Spinal cord (tissue), 10 donors: ENCODE data around the gene ALDH8A1. TPM values are rescaled to one million over a fixed set of nuclear protein-coding genes. Genes with fewer than 3 reads are reported as not detected.
"Not testable (repeated sequence)": the region's sequence is repeated elsewhere in the genome, so short reads cannot be mapped to it uniquely, and the experiment has no call there.

Source experiments
- DNase-seq, 6 donors: peaks; one replicate each; pipeline versions ENCODE4 v3.0.0 to v3.0.0-alpha.2; 2013 to 2015; ENCODE audit warnings: low spot score in 6 of 6, low read depth in 4 of 6
- H3K27ac ChIP-seq: one replicate; pipeline ENCODE4 v1.5.1; 2013; ENCODE audit warnings: low read depth, low read length, control low read depth
- H3K27me3 ChIP-seq: one replicate; pipeline ENCODE4 v1.6.1; 2013; ENCODE audit warnings: low read length; ENCODE audit not compliant: control insufficient read depth, insufficient read depth
- H3K36me3 ChIP-seq: one replicate; pipeline ENCODE4 v1.6.1; 2013; ENCODE audit warnings: low read length; ENCODE audit not compliant: control insufficient read depth, insufficient read depth
- H3K4me1 ChIP-seq: one replicate; pipeline ENCODE4 v1.6.1; 2013; ENCODE audit warnings: low read length; ENCODE audit not compliant: control insufficient read depth, insufficient read depth
- H3K4me3 ChIP-seq: one replicate; pipeline ENCODE4 v1.5.1; 2013; ENCODE audit warnings: low read depth, low read length, control low read depth
- H3K9me3 ChIP-seq: one replicate; pipeline ENCODE4 v1.6.1; 2013; ENCODE audit warnings: low read length; ENCODE audit not compliant: control insufficient read depth, insufficient read depth
- WGBS: methylation state at CpG from one replicate; pipeline ENCODE4 v1.1.5; 2013; ENCODE audit warnings: missing lambda C conversion rate; ENCODE audit not compliant: insufficient coverage; 5-methylcytosine and 5-hydroxymethylcytosine counted together
- polyA plus RNA-seq, 2 donors: library from polyadenylated mRNA; unstranded; fragments of 120-200 nt; gene quantifications; one replicate each; pipeline ENCODE4 v1.2.1, GENCODE V29; 2013; ENCODE audit not compliant: insufficient read length in 2 of 2
- total RNA-seq, 2 donors: library from RNA; depleted of rRNA in 1 of 2; stranded (reverse); fragments of 120-200 nt in 1 of 2; fragments of >200 nt in 1 of 2; gene quantifications; one replicate each; pipeline versions ENCODE4 v1.2.3 to v1.2.4, GENCODE V29; 2013 to 2014
- donor health status: healthy.

Gene ALDH8A1
- total and polyA plus RNA-seq, 4 donors, result 1.1 to 3.0 (median 1.6) TPM

DNA sequence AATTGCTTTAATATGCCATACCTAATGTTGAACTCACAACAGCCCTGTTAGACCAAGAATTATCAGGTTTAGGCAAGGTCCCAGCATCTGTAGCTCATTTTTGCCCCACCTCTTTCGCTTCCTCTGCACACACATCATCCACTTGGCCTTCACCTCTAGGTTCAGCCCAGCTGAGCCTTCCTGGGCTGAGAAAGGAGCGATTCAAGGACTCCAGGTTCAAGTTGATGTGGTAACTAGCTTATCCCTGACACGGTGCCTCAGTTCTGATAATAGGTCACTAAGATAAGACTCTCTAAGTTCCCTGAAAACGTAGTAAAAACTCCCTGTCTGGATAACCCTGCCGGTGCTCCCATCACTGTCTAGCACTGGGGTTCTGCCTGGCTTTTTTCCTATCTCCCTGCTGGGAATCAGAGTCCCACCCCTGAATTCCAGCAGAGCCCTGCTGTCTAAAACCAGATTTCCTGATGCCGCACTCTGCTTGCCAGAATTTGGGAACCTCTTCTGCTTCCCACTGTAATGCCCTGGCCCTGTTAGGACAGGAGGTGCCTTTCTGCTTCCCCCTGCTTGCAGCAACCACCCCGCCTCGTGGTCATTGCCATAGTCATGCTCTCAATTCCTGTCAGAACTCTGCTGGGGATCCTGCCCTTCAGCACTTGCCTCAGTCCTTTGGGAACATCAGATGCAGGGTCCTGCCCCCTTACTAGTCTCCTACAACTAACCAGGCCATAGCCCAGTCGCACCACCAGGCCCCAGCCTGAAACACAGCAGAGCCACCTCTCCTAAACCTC lies 47.6 kb downstream of the ALDH8A1 start:
- DNase-seq, result no peak
- Histone ChIP-seq H3K36me3 (no peaks in the 10 kb centered on the region), H3K4me3 (no peak overlapping the region), H3K27me3 (no peaks in the 10 kb centered on the region), H3K27ac (no peak overlapping the region), H3K9me3 (no peaks in the 10 kb centered on the region), H3K4me1 (no peaks in the 10 kb centered on the region)
- 88% methylated on average over 9 of the region's 9 CpGs for WGBS

DNA sequence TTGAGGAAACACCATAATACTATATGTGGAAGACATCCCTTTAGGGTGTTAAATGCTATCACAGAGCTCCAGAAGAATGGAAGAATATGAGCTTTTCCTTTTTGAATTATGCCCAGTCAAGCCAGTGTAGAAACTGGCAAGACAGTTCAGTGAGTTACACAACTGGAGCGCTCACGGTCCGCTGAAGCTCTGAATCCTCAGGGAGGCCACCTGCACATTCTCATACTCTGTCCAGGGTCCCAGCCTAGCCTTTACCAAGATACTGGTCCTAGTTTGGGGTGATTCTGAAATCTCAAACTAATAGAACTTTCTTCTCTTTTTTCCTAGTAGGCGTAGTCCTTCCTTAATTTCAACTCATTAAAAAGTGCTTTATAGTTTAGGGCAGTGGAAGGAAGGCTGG lies 51.3 kb downstream of the ALDH8A1 start:
- no peak for DNase-seq
- WGBS, result 100% methylated on average over 3 of the region's 4 CpGs
- Histone ChIP-seq H3K27me3 (no peaks in the 10 kb centered on the region), H3K4me1 (no peaks in the 10 kb centered on the region), H3K27ac (no peak overlapping the region), H3K4me3 (no peak overlapping the region), H3K36me3 (no peaks in the 10 kb centered on the region), H3K9me3 (no peaks in the 10 kb centered on the region)

DNA sequence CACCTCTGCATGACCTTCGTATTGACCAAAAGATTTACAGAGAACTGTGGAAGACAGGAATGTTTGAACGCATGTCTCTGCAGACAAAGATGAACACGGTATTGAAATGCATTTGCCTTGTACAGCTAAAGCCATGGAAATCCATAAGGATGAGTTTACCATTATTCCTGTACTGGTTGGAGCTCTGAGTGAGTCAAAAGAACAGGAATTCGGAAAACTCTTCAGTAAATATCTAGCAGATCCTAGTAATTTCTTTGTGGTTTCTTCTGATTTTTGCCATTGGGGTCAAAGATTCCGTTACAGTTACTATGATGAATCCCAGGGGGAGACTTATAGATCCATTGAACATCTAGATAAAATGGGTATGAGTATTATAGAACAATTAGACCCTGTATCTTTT lies 51.7 kb downstream of the ALDH8A1 start:
- not testable (repeated sequence) for H3K27me3 ChIP-seq, H3K4me1 ChIP-seq, H3K4me3 ChIP-seq, DNase-seq, H3K36me3 ChIP-seq, H3K27ac ChIP-seq, H3K9me3 ChIP-seq
- 96% methylated on average over 3 of the region's 5 CpGs for WGBS

DNA sequence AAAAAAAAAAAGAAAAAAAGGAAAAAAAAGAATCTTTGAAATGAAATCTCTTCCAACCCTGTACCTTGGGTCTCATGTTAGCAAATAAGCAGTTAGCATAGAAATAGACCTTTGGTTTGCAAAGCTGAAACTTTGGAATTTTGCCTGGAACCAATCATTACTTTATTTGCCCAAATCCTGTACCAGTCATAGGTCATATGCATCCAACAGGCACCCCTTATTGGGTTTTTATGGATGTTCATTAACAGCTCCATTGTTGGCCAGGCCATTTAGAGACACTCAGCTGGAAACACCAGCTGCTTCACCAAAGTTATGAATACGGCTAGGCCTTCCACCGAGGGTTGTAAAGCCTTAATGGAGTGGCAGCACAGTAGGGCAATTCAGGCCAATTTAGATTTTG lies 53.0 kb downstream of the ALDH8A1 start:
- H3K4me1 ChIP-seq, result no peaks in the 10 kb centered on the region

DNA sequence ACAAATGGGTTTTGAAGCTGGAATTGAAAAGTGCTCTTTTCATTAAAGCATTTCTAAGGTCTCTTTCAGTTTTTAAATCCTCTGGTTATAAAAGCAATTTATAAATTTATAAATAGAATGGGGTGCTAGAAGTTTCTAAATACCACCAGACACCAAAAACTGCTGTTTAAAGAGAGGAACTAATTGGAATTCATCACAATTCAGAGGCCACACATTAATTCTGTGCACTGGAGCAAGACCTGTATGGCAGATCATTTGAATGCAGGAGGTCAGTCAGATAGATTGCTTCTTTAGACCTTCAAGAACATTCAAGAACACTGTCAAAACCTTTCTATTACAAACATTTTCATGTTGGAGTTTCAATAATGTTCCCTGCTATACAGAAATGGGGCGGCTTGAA lies 55.1 kb downstream of the ALDH8A1 start:
- no peak for DNase-seq

More for the DNA sequence above, 53.0 kb downstream of the ALDH8A1 start:
- H3K9me3 ChIP-seq, result no peaks in the 10 kb centered on the region
- H3K36me3 ChIP-seq, result no peaks in the 10 kb centered on the region
- H3K27me3 ChIP-seq, result no peaks in the 10 kb centered on the region
- WGBS, result 17% methylated on average over 2 of the region's 2 CpGs
- peak in 3 of 6 donors; percentile 33 to 84 (median 45) for DNase-seq
- H3K27ac ChIP-seq, result no peak overlapping the region
- no peak overlapping the region for H3K4me3 ChIP-seq

DNA sequence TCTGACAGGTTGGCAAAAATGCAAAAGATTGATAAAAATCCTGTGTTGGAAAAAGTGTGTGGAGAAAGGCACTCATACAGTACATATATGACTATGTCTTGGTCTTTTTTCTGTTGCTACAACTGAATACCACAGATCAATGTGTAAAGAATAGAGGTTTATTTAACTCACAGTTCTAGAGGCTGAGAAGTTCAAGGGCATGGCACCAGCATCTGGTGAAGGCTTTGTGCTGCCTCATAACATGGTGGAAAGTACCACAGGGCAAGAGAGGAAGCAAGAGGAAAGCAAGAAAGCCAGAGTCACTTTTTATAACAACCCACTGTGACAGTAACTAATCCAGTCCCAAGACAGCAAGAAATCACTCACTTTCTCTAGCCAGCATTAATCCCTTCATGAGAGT lies 57.5 kb downstream of the ALDH8A1 start:
- no peak for DNase-seq
- Histone ChIP-seq H3K36me3 (no peaks in the 10 kb centered on the region), H3K4me1 (no peaks in the 10 kb centered on the region), H3K27me3 (no peaks in the 10 kb centered on the region), H3K9me3 (no peaks in the 10 kb centered on the region), H3K27ac (no peak overlapping the region), H3K4me3 (no peak overlapping the region)

More for the DNA sequence above, 55.1 kb downstream of the ALDH8A1 start:
- WGBS, result 83% methylated on average over 1 of the region's 1 CpG
- no peaks in the 10 kb centered on the region for H3K4me1 ChIP-seq
- no peaks in the 10 kb centered on the region for H3K27me3 ChIP-seq
- no peak overlapping the region for H3K27ac ChIP-seq
- no peaks in the 10 kb centered on the region for H3K9me3 ChIP-seq
- H3K4me3 ChIP-seq, result no peak overlapping the region
- H3K36me3 ChIP-seq, result no peaks in the 10 kb centered on the region

DNA sequence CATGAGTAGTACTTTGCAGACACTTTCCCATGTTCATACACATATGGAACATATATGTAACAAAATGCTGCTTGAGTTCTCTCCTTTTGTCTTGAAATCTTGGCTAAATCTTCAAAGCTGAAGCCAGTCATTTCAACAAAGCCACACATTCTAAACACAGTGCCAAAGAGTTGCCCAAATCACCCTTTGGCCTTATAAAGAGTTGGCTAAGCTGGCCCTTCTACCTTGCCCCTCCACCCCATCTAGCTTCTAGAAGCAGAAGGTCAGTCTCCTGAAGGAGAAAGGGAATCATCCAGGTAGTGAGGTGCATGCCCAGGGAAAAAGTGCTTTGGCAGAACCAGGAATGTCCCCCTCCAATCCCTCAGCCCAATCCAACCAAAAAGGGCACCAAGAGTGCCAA lies 58.3 kb downstream of the ALDH8A1 start:
- no peak overlapping the region for H3K4me3 ChIP-seq
- no peaks in the 10 kb centered on the region for H3K36me3 ChIP-seq
- no peaks in the 10 kb centered on the region for H3K4me1 ChIP-seq
- no peak overlapping the region for H3K27ac ChIP-seq
- no peak for DNase-seq
- no peaks in the 10 kb centered on the region for H3K9me3 ChIP-seq
- H3K27me3 ChIP-seq, result no peaks in the 10 kb centered on the region

DNA sequence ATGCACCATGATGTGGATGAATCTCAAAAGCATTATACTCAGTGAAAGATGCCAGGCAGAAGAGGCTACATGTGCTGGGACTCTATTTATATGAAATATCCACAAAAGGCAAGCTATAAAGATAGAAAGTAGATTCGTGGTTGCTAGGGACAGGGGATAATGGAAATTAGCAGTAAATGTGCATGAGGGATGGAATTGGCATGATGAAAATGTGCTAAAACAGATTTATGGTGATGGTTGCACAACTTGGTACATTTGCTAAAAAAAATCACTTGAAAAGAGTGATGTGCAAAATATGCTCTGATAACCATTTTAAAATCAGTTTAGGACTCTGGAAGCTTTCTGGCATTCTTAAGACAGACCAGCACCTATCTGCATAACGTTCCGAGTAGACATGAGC lies 61.6 kb downstream of the ALDH8A1 start:
- Histone ChIP-seq H3K27me3 (no peaks in the 10 kb centered on the region), H3K4me3 (no peak overlapping the region), H3K36me3 (no peaks in the 10 kb centered on the region), H3K9me3 (no peaks in the 10 kb centered on the region), H3K4me1 (no peaks in the 10 kb centered on the region), H3K27ac (no peak overlapping the region)
- peak in 1 of 6 donors; percentile 38 for DNase-seq
- WGBS, result 76% methylated on average over 3 of the region's 3 CpGs

DNA sequence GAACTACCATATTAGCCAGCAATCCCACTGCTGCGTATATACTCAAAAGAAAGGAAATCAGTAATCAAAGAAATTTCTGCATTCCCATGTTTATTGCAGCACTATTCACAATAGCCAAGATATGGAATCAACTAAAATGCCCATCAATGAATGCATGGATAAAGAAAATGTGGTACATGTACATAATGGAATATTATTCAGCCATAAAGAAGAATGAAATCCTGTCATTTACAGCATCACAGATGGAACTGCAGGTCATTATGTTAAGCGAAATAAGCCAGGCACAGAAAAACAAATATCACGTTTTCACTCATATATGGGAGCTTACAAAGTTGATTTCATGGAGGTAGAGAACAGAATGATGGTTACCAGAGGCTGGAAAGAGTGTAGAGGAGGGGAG lies 65.1 kb downstream of the ALDH8A1 start:
- Histone ChIP-seq H3K4me1 (no peaks in the 10 kb centered on the region), H3K27me3 (no peaks in the 10 kb centered on the region), H3K27ac (no peak overlapping the region), H3K4me3 (no peak overlapping the region), H3K9me3 (no peaks in the 10 kb centered on the region), H3K36me3 (no peaks in the 10 kb centered on the region)
- no CpG with 5 or more reads among the region's 3 CpGs for WGBS
- DNase-seq, result no peak

DNA sequence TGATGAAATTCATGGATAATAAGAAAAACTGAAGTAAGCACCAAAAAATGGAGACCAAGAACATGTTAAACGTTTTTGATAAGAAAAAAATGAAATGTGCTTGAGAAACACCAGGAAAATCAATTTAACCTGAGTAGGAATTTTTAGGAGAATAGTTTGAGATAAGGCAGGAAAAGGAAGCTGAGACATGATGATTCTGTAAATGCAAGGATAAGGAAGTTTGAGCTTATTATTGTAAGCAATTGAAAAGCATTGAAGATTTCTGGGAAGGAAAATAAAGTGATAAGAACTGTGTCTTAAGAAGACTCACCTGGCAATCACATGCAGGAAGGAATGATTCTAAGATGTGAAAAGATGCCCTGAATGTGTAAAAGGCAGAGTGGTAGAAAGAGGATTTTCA lies 66.6 kb downstream of the ALDH8A1 start:
- no peak for DNase-seq
- Histone ChIP-seq H3K27me3 (no peaks in the 10 kb centered on the region), H3K27ac (no peak overlapping the region), H3K4me1 (no peaks in the 10 kb centered on the region), H3K4me3 (no peak overlapping the region), H3K9me3 (no peaks in the 10 kb centered on the region), H3K36me3 (no peaks in the 10 kb centered on the region)
- WGBS, result 60% methylated on average over 1 of the region's 1 CpG
